GM12878 (cell line): ENCODE measurements around the gene OR6N1.

Experiments
- CEBPB ChIP-seq, 2 experiments: fragments of 150-350 bp in 1 of 2; IDR thresholded peaks; 2 replicates each; pipeline ENCODE4 v1.6.1; 2012 to 2014; ENCODE audit warnings: low read depth in 2 of 2, low read length in 2 of 2, borderline replicate concordance in 1 of 2, inconsistent platforms in 1 of 2
- CREB1 ChIP-seq: IDR thresholded peaks from 2 replicates; pipeline ENCODE4 v1.6.1; 2012; ENCODE audit warnings: low read depth, mild to moderate bottlenecking, inconsistent platforms
- MAX ChIP-seq: IDR thresholded peaks from 2 replicates; pipeline ENCODE4 v1.6.1; 2012; ENCODE audit warnings: low read depth, low read length, improper control_type of control experiment
- MXI1 ChIP-seq: fragments of 150-350 bp; IDR thresholded peaks from 2 replicates; pipeline ENCODE4 v1.6.1; 2011; ENCODE audit warnings: low read depth, mild to moderate bottlenecking, inconsistent platforms, low read length, improper control_type of control experiment
- NFYB ChIP-seq: IDR thresholded peaks from 2 replicates; pipeline ENCODE4 v1.6.1; 2011; ENCODE audit warnings: low read depth, mild to moderate bottlenecking, low read length, improper control_type of control experiment, moderate library complexity; ENCODE audit not compliant: insufficient read depth
- NRF1 ChIP-seq: conservative IDR thresholded peaks from 2 replicates; pipeline ENCODE4 v1.6.1; 2011; ENCODE audit warnings: mild to moderate bottlenecking, low read depth, low read length, improper control_type of control experiment
- POLR2AphosphoS5 ChIP-seq: IDR thresholded peaks from 2 replicates; pipeline ENCODE4 v1.6.1; 2011; ENCODE audit warnings: mild to moderate bottlenecking, low read length, inconsistent platforms
- RB1 ChIP-seq: fragments of 450-650 bp; formaldehyde crosslinking; IDR thresholded peaks from 2 replicates; pipeline ENCODE4 v1.6.1; 2017; ENCODE audit warnings: mild to moderate bottlenecking, borderline replicate concordance
- TBL1XR1 ChIP-seq: IDR thresholded peaks from 2 replicates; pipeline ENCODE4 v1.6.1; 2012; ENCODE audit warnings: low read depth, low read length, improper control_type of control experiment
- TF ChIP-seq, protein P1 (sequence below), 3 experiments: IDR thresholded peaks in 2 of 3; conservative IDR thresholded peaks in 1 of 3; 2 replicates each; pipeline ENCODE4 v1.5.1; 2011; ENCODE audit warnings: low read depth in 3 of 3, low read length in 3 of 3, mild to moderate bottlenecking in 3 of 3, control low read depth in 2 of 3, moderate library complexity in 2 of 3, inconsistent platforms in 1 of 3, mixed read lengths in 1 of 3; ENCODE audit not compliant: control insufficient read depth in 2 of 3, insufficient read depth in 1 of 3; ENCODE audit errors: extremely low read depth in 1 of 3

DNA sequence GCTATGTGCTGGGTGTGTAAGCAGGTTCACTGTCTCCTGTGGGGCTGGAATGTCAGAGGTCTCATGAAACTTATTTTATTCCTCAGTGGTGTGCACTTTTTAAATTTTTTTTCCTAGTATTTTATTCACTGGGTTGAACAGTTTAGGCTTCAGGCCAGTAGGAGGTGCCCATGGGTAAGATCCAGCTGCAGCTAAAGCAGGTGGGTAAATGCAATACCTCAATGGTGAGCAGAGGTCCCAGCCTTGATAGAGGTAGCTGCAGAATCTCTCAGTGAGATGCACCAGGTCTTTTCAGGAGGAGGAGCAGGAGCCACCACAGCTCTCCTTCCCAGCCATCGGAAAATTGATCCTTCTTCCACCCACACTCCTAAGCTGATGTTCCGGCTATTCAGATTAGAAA lies 21.6 kb upstream of the OR6N1 start:
- TF ChIP-seq, protein P1, sequence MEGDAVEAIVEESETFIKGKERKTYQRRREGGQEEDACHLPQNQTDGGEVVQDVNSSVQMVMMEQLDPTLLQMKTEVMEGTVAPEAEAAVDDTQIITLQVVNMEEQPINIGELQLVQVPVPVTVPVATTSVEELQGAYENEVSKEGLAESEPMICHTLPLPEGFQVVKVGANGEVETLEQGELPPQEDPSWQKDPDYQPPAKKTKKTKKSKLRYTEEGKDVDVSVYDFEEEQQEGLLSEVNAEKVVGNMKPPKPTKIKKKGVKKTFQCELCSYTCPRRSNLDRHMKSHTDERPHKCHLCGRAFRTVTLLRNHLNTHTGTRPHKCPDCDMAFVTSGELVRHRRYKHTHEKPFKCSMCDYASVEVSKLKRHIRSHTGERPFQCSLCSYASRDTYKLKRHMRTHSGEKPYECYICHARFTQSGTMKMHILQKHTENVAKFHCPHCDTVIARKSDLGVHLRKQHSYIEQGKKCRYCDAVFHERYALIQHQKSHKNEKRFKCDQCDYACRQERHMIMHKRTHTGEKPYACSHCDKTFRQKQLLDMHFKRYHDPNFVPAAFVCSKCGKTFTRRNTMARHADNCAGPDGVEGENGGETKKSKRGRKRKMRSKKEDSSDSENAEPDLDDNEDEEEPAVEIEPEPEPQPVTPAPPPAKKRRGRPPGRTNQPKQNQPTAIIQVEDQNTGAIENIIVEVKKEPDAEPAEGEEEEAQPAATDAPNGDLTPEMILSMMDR (IDR thresholded peaks at IDR 0.05 in 2 of 3, conservative IDR thresholded peaks at IDR 0.05 in 1 of 3; ENCODE audit: control insufficient read depth in 2 of 3, extremely low read depth in 1 of 3, insufficient read depth in 1 of 3, low read depth in 3 of 3, low read length in 3 of 3): peak; percentile 41 to 62 (median 59)
- TF ChIP-seq NFYB (no peak), CREB1 (no peak), MXI1 (no peak), NRF1 (no peak), TBL1XR1 (no peak), MAX (no peak), POLR2AphosphoS5 (no peak), RB1 (no peak), CEBPB (IDR thresholded peaks at IDR 0.05; ENCODE audit: borderline replicate concordance in 1 of 2, low read depth in 2 of 2, low read length in 2 of 2) (no peak)
